ENCODE results near the gene WDR70.

DNA sequence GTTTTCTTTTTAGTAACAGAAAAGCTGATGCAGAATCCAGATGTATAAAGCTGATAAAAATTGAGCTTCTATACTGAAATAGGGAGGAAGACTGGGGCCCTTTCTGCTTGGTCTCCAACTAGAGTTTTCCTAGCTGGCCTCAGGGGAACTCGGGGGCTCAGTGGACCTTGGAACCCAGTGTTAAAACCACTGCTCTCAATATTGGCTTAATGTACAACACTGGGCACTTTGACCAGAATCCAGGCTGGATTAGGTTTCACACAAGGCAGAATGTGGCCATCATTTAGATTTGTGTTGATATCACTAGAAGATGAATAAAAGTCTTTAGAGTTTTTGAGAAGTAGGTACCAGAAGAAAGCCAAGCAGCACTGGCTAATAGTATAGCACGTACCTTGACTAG lies 346.1 kb downstream of the WDR70 start:
- TF ChIP-seq, protein P1, sequence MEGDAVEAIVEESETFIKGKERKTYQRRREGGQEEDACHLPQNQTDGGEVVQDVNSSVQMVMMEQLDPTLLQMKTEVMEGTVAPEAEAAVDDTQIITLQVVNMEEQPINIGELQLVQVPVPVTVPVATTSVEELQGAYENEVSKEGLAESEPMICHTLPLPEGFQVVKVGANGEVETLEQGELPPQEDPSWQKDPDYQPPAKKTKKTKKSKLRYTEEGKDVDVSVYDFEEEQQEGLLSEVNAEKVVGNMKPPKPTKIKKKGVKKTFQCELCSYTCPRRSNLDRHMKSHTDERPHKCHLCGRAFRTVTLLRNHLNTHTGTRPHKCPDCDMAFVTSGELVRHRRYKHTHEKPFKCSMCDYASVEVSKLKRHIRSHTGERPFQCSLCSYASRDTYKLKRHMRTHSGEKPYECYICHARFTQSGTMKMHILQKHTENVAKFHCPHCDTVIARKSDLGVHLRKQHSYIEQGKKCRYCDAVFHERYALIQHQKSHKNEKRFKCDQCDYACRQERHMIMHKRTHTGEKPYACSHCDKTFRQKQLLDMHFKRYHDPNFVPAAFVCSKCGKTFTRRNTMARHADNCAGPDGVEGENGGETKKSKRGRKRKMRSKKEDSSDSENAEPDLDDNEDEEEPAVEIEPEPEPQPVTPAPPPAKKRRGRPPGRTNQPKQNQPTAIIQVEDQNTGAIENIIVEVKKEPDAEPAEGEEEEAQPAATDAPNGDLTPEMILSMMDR (IDR thresholded peaks at IDR 0.05; ENCODE audit: insufficient read depth, low read depth, low read length) = no peak
- no peak for TF ChIP-seq EZH2 (IDR thresholded peaks at IDR 0.05; ENCODE audit: insufficient read depth, low read length)

Measured in astrocyte (in vitro differentiated cells and primary cell).